K562 (cell line): Measurements from ENCODE around the gene TSPYL2. TPM values are rescaled to one million over a fixed set of nuclear protein-coding genes. Genes with fewer than 3 reads are reported as not detected.

Source experiments
- ATAC-seq: fragments of 200-7000 bp; cut with Tn5 transposase; 3 replicates; pipeline ENCODE4 v1.9.1; 2020; ENCODE audit warnings: moderate library complexity
- BruUV-seq: library from RNA; stranded (reverse); fragments of 400-500 nt; replicated peaks from 2 replicates; lab custom pipeline; 2021; lab: Mats Ljungman, UMichigan
- CTCF ChIA-PET: fragments of 300-600 bp; formaldehyde crosslinking; extraction: SDS; loops from one replicate; lab custom pipeline; 2021; ENCODE audit warnings: low intra/inter-chr PET ratio; lab: Yijun Ruan, JAX
- POLR2A ChIA-PET: fragments of 300-600, 350-650 bp; sonication (Branson Sonifier 250); formaldehyde crosslinking; extraction: SDS; loops from one replicate; lab custom pipeline; 2021; ENCODE audit warnings: antibody characterized with exemption, inconsistent platforms; lab: Yijun Ruan, JAX
- DNase-seq, 4 experiments: peaks; one replicate each; pipeline versions ENCODE4 v3.0.0 to v3.0.0-alpha.2; 2011 to 2018; ENCODE audit warnings: low spot score in 3 of 4, mixed read lengths in 3 of 4; ENCODE audit errors: extremely low read depth in 1 of 4
- FAIRE-seq: peaks from 2 replicates; lab custom pipeline; 2011; peaks lifted over from hg19 to GRCh38; lab: Jason Lieb, UNC
- H2AFZ ChIP-seq: 2 replicates; pipeline ENCODE4 v1.6.0; 2011; ENCODE audit warnings: low read depth, low read length, control low read depth, inconsistent platforms
- H3K27ac ChIP-seq: fragments of 200-600 bp; 3 replicates; pipeline ENCODE4 v1.8.0; 2011; ENCODE audit warnings: low read depth, mild to moderate bottlenecking, control low read depth, inconsistent platforms, low read length, moderate library complexity, mixed read lengths; ENCODE audit errors: extremely low read depth
- H3K27me3 ChIP-seq, 2 experiments: fragments of 300-600 bp in 1 of 2; 2 replicates in 1 of 2; 3 replicates in 1 of 2; pipeline versions ENCODE4 v1.6.0 to v1.8.0; 2011; ENCODE audit warnings: inconsistent platforms in 2 of 2, low read length in 2 of 2, mild to moderate bottlenecking in 1 of 2, mixed read lengths in 1 of 2, moderate library complexity in 1 of 2; ENCODE audit not compliant: control insufficient read depth in 2 of 2, insufficient read depth in 2 of 2
- H3K36me3 ChIP-seq: fragments of 300-600 bp; 3 replicates; pipeline ENCODE4 v1.8.0; 2011; ENCODE audit warnings: mild to moderate bottlenecking, low read length, inconsistent platforms; ENCODE audit not compliant: control insufficient read depth, insufficient read depth
- H3K4me1 ChIP-seq, 2 experiments: fragments of 200-600 bp in 1 of 2; replicated peaks in 1 of 2; 2 replicates in 1 of 2; 3 replicates in 1 of 2; pipeline versions ENCODE4 v1.5.1 to v1.8.0; 2011; ENCODE audit warnings: inconsistent platforms in 2 of 2, low read length in 2 of 2, mild to moderate bottlenecking in 1 of 2, mixed read lengths in 1 of 2, moderate library complexity in 1 of 2; ENCODE audit not compliant: control insufficient read depth in 2 of 2, insufficient read depth in 2 of 2
- H3K4me2 ChIP-seq: 2 replicates; pipeline ENCODE4 v1.6.1; 2011; ENCODE audit warnings: low read length, control low read depth, inconsistent platforms, mixed read lengths; ENCODE audit not compliant: insufficient read depth
- H3K4me3 ChIP-seq: fragments of 200-600 bp; sonication (generic), shearing (Covaris generic); 2 replicates; pipeline ENCODE4 v1.5.1; 2016; ENCODE audit warnings: control low read depth, inconsistent platforms
- H3K79me2 ChIP-seq: fragments of 200-600 bp; 3 replicates; pipeline ENCODE4 v1.8.0; 2011; ENCODE audit warnings: low read length, inconsistent platforms; ENCODE audit not compliant: control insufficient read depth, insufficient read depth
- H3K9ac ChIP-seq, 2 experiments: 2 replicates each; pipeline versions ENCODE4 v1.6.0 to v1.6.1; 2011; ENCODE audit warnings: low read depth in 2 of 2, low read length in 2 of 2, control low read depth in 1 of 2, inconsistent platforms in 1 of 2, mild to moderate bottlenecking in 1 of 2, mixed read lengths in 1 of 2; ENCODE audit not compliant: insufficient read depth in 1 of 2
- H3K9me1 ChIP-seq: one replicate; pipeline ENCODE4 v1.6.0; 2011; ENCODE audit warnings: inconsistent platforms, mild to moderate bottlenecking, low read length, moderate library complexity; ENCODE audit not compliant: control insufficient read depth, insufficient read depth
- H3K9me3 ChIP-seq: replicated peaks from 2 replicates; pipeline ENCODE4 v1.5.1; 2011; ENCODE audit warnings: low read depth, low read length, inconsistent platforms; ENCODE audit not compliant: control insufficient read depth, insufficient read depth
- H4K20me1 ChIP-seq: replicated peaks from 2 replicates; pipeline ENCODE4 v1.6.1; 2011; ENCODE audit warnings: low read length, inconsistent platforms, mixed read lengths; ENCODE audit not compliant: control insufficient read depth, insufficient read depth
- SMC3 ChIP-seq: conservative IDR thresholded peaks from 2 replicates; pipeline ENCODE4 v1.6.1; 2011; ENCODE audit warnings: low read depth, low read length, improper control_type of control experiment; ENCODE audit not compliant: insufficient read depth
- WGBS: fragments of 100-300 bp; shearing (Covaris generic); methylation state at CpG from one replicate; pipeline ENCODE4 v1.1.6; 2016; ENCODE audit warnings: low coverage, mixed read lengths; ENCODE audit not compliant: insufficient coverage; ENCODE audit errors: missing lambda C conversion rate; 5-methylcytosine and 5-hydroxymethylcytosine counted together
- in situ Hi-C: fragments of 300-500 bp; cut with MboI; formaldehyde crosslinking; loops from 4 replicates; pipeline ENCODE4 v1.15.0; 2018; ENCODE audit warnings: inconsistent platforms, mixed read lengths
- intact Hi-C: fragments of 100-400 bp; cut with micrococcal nuclease; formaldehyde crosslinking; loops from 2 replicates; pipeline ENCODE4 v1.14.2; 2022
- polyA plus RNA-seq, 8 experiments: library from polyadenylated mRNA; depleted of rRNA in 4 of 8; stranded (reverse) in 5 of 8; unstranded in 3 of 8; fragments of >200 nt; fragmentation: Nextera tagmentation in 2 of 8; fragmentation: Illumina TruSeq in 1 of 8; extraction: Ambion mirVana in 2 of 8; extraction: Trizol in 1 of 8; gene quantifications; 2 replicates each; pipeline versions ENCODE4 v1.2.1 to v1.2.3, GENCODE V29; 2011 to 2014; ENCODE audit warnings: inconsistent platforms in 1 of 8, missing spikeins in 1 of 8
- total RNA-seq, 7 experiments: library from RNA; depleted of rRNA in 6 of 7; stranded (reverse); fragments of >200 nt in 6 of 7; fragmentation: Illumina TruSeq in 2 of 7; extraction: Trizol in 2 of 7; gene quantifications; 2 replicates each; pipeline versions ENCODE4 v1.2.1 to v1.2.3, GENCODE V29; 2011 to 2021; ENCODE audit warnings: low replicate concordance in 1 of 7
- TF ChIP-seq, protein P1 (sequence below), 3 experiments: IDR thresholded peaks in 2 of 3; conservative IDR thresholded peaks in 1 of 3; 2 replicates each; pipeline ENCODE4 v1.5.1; 2011 to 2012; ENCODE audit warnings: low read length in 3 of 3, mild to moderate bottlenecking in 3 of 3, control low read depth in 2 of 3, improper control_type of control experiment in 1 of 3, inconsistent platforms in 1 of 3, low read depth in 1 of 3, mixed read lengths in 1 of 3, moderate library complexity in 1 of 3; ENCODE audit not compliant: insufficient read depth in 2 of 3
- TF ChIP-seq, protein P2 (sequence below), 3 experiments: fragments of 200-800 bp in 1 of 3; fragments of 250-450 bp in 1 of 3; fragments of 450-650 bp in 1 of 3; sonication (Bioruptor Pico) in 1 of 3; sonication (Bioruptor generic) in 1 of 3; formaldehyde crosslinking in 1 of 3; IDR thresholded peaks; 2 replicates each; pipeline versions ENCODE4 v1.6.1 to v1.8.0; 2016 to 2022; ENCODE audit warnings: mild to moderate bottlenecking in 2 of 3, missing genetic modification characterization in 2 of 3, missing compliant biosample characterization in 1 of 3, moderate library complexity in 1 of 3
- TF ChIP-seq, protein P3 (sequence below), 2 experiments: fragments of 450-650 bp; formaldehyde crosslinking in 1 of 2; IDR thresholded peaks; 2 replicates each; pipeline versions ENCODE4 v1.4.0 to v1.6.1; 2014 to 2020; ENCODE audit warnings: mild to moderate bottlenecking in 2 of 2, borderline replicate concordance in 1 of 2, low read depth in 1 of 2

The TSPYL2 gene
- total and polyA plus RNA-seq, 9 of the 15 experiments (the other 6 are each of a cell fraction or from before 2014, with no cell fraction given), result 0.41 to 20.0 (median 10.8) TPM

DNA sequence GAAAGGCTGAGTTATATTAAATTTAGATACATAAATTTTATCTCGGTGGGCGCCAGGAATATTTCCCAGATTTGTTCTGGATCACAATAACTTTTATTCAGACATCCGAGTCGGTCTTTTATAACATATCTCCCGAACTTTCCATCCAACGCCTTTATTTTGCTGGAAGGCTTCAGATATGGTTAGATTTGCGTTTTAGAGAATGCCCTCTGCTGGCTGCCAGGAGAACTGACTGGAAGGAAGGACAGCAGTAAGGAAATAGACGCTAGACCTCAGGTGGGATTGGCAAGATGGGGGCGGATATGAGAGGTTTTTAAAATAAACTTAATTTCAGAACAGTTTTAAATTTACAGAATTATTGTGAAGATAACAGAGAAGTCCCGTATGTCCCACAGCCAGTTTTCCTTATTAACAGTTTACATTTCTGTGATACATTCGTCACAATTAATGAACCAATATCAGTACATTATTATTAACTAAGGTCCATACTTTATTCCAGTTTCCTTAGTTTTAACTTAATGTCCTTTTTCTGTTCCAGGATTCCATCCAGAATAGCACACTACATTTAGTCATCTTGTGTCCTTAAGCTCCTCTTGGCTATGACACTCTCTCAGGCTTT, 7.2 kb downstream of the TSPYL2 start:
- no peaks in the 10 kb centered on the region; the same call in 1 of the 2 replicates for H3K9me3 ChIP-seq
- peak; percentile 38 to 59 (median 44) for DNase-seq
- H4K20me1 ChIP-seq, result no peaks in the 10 kb centered on the region
- H3K27ac ChIP-seq, result no peak overlapping the region
- H3K9ac ChIP-seq, result no peak overlapping the region
- H3K4me1 ChIP-seq, result peaks cover 4 to 5% of the 10 kb centered on the region in 2 experiments; a peak in 2 of 5 replicates
- no peaks in the 10 kb centered on the region for H3K79me2 ChIP-seq
- H3K4me3 ChIP-seq, result no peak overlapping the region
- 8% methylated on average over 11 of the region's 11 CpGs for WGBS
- H3K9me1 ChIP-seq, result no peaks in the 10 kb centered on the region
- H3K36me3 ChIP-seq, result peaks cover 15% of the 10 kb centered on the region; the same call in 2 of the 3 replicates
- peak; percentile 70 for FAIRE-seq
- no peak overlapping the region for H2AFZ ChIP-seq
- H3K27me3 ChIP-seq, result no peaks in the 10 kb centered on the region; a peak in 1 of 5 replicates
- intact Hi-C loops (loop anchor here (1.0 kb wide), 1 partner anchor 18 kb away; no protein-coding TSS in a partner anchor), in situ Hi-C loops (no loop called here)
- no peak for ATAC-seq
- POLR2A ChIA-PET, result no interaction called here
- CTCF ChIA-PET, result interaction anchor here (1.5 kb wide), 1 partner anchor 18 kb away, joined by 7 read pairs; no protein-coding TSS in a partner anchor
- no TSS peak for BruUV-seq
- H3K4me2 ChIP-seq, result no peak overlapping the region
- TF ChIP-seq, protein P1, sequence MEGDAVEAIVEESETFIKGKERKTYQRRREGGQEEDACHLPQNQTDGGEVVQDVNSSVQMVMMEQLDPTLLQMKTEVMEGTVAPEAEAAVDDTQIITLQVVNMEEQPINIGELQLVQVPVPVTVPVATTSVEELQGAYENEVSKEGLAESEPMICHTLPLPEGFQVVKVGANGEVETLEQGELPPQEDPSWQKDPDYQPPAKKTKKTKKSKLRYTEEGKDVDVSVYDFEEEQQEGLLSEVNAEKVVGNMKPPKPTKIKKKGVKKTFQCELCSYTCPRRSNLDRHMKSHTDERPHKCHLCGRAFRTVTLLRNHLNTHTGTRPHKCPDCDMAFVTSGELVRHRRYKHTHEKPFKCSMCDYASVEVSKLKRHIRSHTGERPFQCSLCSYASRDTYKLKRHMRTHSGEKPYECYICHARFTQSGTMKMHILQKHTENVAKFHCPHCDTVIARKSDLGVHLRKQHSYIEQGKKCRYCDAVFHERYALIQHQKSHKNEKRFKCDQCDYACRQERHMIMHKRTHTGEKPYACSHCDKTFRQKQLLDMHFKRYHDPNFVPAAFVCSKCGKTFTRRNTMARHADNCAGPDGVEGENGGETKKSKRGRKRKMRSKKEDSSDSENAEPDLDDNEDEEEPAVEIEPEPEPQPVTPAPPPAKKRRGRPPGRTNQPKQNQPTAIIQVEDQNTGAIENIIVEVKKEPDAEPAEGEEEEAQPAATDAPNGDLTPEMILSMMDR (IDR thresholded peaks at IDR 0.05 in 2 of 3, conservative IDR thresholded peaks at IDR 0.05 in 1 of 3; ENCODE audit: insufficient read depth in 2 of 3, low read depth in 1 of 3, low read length in 3 of 3), result peak; percentile 65 to 70 (median 67)
- TF ChIP-seq, protein P2, sequence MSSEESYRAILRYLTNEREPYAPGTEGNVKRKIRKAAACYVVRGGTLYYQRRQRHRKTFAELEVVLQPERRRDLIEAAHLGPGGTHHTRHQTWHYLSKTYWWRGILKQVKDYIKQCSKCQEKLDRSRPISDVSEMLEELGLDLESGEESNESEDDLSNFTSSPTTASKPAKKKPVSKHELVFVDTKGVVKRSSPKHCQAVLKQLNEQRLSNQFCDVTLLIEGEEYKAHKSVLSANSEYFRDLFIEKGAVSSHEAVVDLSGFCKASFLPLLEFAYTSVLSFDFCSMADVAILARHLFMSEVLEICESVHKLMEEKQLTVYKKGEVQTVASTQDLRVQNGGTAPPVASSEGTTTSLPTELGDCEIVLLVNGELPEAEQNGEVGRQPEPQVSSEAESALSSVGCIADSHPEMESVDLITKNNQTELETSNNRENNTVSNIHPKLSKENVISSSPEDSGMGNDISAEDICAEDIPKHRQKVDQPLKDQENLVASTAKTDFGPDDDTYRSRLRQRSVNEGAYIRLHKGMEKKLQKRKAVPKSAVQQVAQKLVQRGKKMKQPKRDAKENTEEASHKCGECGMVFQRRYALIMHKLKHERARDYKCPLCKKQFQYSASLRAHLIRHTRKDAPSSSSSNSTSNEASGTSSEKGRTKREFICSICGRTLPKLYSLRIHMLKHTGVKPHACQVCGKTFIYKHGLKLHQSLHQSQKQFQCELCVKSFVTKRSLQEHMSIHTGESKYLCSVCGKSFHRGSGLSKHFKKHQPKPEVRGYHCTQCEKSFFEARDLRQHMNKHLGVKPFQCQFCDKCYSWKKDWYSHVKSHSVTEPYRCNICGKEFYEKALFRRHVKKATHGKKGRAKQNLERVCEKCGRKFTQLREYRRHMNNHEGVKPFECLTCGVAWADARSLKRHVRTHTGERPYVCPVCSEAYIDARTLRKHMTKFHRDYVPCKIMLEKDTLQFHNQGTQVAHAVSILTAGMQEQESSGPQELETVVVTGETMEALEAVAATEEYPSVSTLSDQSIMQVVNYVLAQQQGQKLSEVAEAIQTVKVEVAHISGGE (CRISPR knock-in tag; IDR thresholded peaks at IDR 0.05), result no peak
- peak; percentile 41 for TF ChIP-seq SMC3
- TF ChIP-seq, protein P3, sequence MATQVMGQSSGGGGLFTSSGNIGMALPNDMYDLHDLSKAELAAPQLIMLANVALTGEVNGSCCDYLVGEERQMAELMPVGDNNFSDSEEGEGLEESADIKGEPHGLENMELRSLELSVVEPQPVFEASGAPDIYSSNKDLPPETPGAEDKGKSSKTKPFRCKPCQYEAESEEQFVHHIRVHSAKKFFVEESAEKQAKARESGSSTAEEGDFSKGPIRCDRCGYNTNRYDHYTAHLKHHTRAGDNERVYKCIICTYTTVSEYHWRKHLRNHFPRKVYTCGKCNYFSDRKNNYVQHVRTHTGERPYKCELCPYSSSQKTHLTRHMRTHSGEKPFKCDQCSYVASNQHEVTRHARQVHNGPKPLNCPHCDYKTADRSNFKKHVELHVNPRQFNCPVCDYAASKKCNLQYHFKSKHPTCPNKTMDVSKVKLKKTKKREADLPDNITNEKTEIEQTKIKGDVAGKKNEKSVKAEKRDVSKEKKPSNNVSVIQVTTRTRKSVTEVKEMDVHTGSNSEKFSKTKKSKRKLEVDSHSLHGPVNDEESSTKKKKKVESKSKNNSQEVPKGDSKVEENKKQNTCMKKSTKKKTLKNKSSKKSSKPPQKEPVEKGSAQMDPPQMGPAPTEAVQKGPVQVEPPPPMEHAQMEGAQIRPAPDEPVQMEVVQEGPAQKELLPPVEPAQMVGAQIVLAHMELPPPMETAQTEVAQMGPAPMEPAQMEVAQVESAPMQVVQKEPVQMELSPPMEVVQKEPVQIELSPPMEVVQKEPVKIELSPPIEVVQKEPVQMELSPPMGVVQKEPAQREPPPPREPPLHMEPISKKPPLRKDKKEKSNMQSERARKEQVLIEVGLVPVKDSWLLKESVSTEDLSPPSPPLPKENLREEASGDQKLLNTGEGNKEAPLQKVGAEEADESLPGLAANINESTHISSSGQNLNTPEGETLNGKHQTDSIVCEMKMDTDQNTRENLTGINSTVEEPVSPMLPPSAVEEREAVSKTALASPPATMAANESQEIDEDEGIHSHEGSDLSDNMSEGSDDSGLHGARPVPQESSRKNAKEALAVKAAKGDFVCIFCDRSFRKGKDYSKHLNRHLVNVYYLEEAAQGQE (IDR thresholded peaks at IDR 0.05; ENCODE audit: borderline replicate concordance), result peak; percentile 35; the same call in 1 of the 2 replicates
- TF ChIP-seq, protein P3 (CRISPR knock-in tag; IDR thresholded peaks at IDR 0.05; ENCODE audit: low read depth), result no peak
